Measurements from ENCODE around the gene KRT38.

The KRT38 gene

DNA sequence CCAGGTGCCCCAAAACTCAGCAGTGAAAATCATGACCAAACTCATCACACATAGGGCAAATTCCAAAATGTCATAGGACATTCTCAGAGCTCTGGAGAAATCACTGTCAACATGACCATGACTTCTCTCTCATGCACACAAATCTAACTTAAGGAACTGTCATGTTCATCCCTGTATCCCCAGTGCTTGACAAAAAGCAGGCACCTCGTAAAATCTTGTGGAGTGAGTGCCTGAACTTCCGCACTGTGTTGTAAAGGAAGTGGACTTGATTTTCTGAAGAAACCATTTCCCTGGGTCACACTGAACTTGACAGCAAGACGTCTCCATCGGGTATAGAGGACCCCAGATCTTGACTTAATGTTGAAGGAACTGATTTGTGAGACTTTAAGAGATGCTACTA is 19.2 kb downstream of the KRT38 start:
- no peak for DNase-seq (ENCODE audit: low spot score)

DNA sequence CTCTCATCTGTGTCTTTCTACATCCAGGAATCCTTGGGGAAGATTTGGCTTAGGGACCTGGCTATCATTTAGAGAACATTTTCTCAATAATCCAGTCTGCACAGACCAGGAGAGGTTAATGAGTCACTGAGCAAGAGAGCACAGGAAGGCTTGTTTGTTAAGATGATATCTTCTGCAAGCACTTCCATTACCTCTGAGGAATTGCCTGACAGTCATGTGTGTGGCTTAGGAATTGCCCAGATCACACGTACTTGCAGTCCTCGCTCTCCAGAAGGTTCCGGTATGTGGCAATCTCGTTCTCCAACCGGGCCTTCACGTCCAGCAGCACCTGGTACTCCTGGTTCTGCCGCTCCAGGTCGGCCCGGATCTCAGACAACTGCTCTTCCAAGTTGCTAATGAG is 19.7 kb downstream of the KRT38 start:
- DNase-seq (ENCODE audit: low spot score), result peak; percentile 47

DNA sequence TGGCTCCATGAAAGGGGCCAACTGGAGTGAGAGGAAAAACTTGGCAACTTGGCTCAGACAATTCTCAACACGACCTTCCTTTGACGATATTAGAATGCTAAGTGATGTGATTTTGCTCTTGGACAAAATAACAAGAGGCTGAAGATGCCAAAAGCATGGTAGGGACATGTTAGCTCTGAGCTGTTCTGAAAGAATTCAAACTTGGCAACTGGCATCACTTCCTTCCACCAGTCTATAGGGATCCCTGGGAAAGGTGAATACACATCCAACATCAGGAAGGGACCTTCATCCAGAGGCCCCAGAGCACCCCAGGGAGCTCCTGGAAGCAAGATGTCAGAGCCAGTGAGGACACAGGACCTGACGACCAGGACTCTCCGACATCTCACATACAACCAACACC is 20.6 kb downstream of the KRT38 start:
- peak; percentile 49 for DNase-seq (ENCODE audit: low spot score)

DNA sequence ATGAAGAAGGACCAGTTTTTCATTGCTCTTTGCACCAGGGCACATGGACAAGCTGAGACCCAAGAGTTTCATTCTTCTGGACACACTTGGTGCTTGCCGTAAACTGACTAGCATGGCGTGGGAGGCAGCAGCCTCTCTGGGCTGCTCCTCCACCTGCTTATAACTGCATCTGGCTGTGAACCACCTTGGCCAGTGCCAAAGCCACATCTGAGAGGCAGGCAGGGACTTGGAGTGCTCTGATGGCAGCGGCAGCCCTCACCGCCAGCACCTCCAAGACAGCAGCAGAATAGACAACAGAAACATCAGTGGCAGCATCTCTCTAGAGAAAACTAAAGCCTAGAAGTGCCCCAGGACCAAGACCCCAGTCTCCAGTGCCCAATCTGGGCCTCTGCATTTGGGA is 21.1 kb downstream of the KRT38 start:
- DNase-seq (ENCODE audit: low spot score), result no peak

DNA sequence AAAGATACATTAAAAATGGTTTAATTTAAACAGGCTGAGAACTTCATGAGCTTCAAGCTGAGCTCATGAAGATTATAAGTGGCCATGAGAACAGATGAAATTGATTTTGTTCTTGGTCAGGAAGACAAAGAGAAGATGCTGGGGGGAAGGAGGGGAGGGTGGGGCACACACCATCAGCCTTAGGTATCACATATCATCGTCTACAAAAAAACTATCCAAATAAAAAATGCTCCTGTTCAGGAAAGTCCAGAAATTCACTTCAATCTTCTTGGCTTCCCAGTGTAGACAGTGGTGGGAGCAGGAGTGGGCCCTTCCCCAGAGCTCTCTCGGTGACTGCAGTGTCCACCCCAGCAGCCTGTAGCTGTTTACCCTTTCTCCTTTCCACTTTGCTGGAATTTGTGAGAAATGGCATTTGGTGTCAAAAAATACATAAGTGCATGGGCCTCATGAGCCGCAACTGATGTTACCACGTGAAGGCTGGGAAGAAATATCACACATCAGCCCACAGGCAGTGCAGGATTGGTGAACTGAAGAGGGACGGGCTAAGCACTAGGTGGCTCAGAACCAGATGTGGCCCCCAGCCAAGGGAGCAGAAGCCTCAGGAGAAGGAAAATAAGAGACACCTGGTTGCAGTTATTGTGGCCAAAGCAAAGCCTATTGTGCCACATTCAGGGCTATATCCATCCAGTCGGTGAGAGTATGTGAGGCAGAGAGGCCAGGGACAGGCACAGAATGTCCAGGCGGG is 22.5 kb downstream of the KRT38 start:
- DNase-seq (ENCODE audit: low spot score), result no peak

DNA sequence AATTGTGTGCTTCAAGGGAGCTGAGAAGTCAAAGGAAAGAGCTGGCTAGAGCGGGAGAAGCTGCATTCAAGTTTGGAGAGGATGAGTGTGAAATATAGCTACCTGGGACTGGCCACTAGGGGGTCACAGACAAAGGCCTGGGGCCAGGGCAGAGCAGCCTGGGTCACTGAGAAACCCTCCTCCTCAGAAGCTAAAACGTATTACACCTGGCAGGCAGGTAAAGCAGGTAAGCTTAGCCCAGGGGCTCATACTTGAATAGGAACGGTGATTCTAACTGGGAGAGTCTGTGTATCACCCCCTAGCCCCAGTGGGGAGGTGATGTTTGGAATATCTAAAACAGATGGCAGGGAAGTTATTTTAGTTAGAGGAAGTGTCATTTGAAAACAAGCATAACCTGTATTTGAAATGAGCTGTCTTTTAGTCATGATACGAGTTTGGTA is 23.2 kb downstream of the KRT38 start:
- no peak for DNase-seq (ENCODE audit: low spot score)

DNA sequence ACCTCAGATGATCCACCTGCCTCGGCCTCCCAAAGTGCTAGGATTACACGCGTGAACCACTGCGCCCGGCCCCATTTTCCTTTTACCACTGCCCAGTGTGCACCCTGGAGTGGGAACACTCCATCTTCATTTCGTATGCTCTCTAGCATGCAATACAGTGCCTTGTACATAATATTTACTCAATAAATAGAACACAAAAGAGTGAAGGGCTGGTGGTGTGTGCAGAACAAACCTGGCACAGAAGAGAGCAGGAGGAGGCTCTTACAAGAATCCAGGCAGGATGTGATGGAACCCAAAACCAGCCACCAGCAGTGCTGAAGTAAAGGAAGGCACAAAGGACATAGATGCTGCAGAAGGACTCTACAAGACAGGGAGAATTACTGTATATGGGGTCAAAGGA is 23.7 kb downstream of the KRT38 start:
- no peak for DNase-seq (ENCODE audit: low spot score)

DNA sequence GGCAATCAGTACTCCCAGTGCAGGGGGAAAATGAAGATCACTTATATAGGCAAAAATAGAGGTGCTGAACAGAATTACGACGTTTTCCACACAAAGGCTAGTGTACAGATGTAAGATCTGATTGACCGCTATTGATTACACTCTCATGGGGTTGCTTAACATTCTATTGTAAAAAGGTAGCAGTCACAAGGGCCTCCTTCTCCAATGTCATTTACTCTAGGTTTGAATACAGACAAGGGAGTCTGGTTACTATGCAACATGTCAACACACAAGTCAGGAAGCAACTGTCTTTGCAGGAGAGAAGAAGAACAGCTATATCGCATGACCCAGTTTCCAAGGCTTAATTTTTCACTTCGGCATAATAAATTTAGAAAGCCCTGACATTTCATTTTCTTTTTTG is 24.3 kb downstream of the KRT38 start:
- no peak for DNase-seq (ENCODE audit: low spot score)

DNA sequence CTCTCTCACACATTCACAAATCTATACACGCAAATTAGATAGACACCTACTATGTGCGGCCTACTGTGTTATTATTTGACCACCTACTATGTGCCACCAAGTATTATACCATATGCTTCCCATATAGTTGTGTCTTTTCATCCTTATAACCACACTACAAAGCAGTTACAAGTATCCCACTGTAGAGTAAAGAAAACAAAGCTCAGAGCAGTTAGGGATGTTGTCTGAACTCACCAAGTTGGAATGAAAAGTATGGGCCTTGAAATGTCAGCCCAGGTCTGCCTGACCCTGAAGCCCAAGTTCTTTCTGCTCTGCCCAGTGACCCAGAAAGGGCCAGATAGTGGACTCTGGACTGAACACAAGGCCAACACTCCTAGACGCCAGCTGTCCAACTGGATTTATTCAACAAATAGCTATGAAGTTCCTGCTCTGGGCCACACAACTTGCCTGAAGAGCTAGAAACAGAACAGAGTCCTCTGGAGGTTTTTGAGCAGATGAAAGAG is 24.9 kb downstream of the KRT38 start:
- peak; percentile 75 for DNase-seq (ENCODE audit: low spot score)

DNA sequence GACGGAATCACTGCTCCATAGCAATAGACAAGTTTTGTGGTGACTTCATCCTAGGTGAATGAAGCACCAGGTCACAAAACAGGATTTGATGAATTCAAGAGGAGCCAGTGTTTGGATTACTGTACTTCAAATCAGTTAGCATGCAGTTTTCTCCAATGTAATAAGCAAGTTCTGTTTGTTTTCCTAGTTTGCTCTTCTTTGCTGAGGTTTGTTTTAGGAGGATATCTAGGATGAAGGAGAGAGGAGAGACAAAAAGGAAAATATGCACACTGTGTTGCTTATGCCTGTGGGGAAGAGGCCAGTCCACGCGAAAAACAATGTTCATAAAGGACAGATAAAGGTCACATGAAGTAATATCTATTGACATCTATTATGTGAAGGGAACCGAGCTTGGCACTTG is 25.4 kb downstream of the KRT38 start:
- no peak for DNase-seq (ENCODE audit: low spot score)

DNA sequence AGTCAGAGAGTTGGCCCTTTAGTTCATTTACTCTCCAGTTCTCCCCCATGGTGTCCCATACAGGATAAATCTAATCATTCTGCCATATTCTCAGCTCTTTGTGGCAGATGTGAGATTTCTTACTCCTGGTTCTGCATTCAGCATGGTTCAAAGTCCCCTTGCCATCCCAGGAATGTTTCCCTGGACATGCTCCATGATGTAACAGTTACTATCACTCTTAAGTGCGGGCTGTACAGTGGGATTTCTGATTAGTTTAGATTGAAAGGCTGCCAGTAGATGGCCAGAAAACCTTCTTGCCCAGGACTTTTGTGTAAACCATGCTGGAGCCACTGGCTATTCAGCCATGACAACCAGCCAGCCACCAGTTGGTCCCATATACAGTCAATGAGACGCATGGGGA is 26.8 kb downstream of the KRT38 start:
- no peak for DNase-seq (ENCODE audit: low spot score)

DNA sequence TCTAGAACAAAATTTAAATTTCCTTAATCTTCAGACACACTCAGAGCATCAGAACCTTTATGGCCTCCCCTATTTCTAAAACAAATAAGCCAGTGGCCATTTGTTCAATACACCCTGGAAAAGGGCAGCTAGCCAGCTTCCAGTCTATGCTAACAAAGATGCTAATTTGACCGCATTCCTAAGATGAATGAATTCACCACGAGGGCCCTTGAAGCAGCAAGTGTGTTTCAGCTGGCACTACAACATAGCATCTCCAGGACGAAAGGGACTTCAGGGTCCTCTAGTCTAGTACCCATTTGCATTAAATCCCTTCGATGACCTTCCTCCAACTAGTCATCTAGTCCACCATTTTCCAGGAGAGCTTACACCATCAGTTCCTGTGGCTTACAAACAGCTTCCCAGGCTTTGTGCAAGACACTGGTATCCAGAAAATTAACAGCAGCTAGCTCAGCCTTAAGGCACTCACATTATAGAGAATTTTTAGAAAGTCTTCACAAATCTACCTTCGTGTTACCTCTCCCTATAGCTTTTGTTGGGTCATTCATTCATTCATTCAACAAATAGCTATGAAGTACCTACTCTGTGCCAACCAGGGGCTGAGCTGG is 27.3 kb downstream of the KRT38 start:
- DNase-seq (ENCODE audit: low spot score), result no peak

DNA sequence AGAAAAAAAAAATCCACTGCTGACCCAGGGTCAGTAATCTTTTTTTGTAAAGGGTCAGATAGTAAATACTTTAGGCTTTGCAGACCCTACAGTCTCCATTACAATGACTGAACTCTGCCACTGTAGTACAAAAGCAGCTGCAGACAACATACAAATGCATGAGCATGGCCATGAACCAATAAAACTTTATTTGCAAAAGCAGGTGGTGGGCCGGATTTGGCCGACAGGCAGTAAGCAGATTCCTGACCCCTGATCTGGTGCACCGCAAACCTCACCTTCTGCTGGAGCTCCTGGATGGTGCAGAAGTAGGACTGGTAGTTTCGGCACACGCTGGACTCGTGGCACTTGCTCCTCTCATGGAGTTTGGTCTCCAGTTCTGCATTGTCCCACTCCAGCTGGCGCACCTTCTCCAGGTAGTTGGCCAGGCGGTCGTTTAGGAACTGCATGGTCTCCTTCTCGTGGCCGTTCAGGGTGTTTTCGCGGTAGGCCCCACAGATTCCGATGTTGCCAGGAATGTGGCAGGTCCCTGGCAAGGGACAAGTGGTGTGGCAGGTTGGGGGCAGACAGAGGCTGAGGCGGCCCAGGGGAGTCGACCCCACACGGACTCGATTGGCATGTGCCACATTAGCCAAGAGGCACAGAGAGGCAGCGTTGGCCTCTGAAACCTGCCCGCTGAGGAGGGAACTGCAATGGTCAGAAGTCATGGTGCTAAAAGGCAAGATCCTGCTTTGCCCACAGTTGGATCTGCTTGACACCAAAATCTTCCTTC is 29.5 kb downstream of the KRT38 start:
- no peak for DNase-seq (ENCODE audit: low spot score)

DNA sequence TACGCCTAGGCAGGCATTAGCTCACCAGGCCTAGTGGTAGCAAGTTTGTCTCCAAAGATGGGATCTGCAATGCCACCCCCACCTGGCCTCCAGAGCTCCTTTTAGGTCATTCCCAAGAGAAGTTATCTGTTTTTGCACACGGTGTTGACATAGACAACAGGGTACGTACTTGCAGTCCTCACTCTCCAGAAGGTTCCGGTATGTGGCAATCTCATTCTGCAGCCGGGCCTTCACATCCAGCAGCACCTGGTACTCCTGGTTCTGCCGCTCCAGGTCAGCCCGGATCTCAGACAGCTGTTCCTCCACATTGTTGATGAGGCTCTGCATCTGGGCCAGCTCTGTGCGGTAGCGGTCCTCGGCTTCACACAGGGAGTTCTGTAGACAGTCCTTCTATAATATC is 33.6 kb downstream of the KRT38 start:
- no peak for DNase-seq (ENCODE audit: low spot score)

DNA sequence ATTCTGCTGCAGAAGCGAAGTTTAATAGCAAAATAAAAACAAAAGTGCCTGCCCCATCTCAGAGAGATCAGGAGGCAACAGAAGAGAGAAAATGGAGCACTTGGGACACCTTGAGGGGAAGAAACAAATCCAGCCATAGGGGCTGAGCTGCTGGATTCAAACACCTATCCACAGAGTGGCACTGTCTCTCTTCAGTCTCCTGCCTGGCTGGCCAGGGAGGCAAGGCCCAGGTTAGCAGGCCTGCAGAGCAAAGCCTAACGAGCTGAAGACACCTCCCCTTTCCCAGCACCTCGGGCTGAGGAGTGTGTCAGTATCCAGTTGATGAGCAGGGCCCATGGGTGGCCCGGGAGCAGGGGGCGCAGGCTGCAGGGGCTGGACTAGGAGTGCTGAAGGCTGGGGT is 34.6 kb downstream of the KRT38 start:
- no peak for DNase-seq (ENCODE audit: low spot score)

DNA sequence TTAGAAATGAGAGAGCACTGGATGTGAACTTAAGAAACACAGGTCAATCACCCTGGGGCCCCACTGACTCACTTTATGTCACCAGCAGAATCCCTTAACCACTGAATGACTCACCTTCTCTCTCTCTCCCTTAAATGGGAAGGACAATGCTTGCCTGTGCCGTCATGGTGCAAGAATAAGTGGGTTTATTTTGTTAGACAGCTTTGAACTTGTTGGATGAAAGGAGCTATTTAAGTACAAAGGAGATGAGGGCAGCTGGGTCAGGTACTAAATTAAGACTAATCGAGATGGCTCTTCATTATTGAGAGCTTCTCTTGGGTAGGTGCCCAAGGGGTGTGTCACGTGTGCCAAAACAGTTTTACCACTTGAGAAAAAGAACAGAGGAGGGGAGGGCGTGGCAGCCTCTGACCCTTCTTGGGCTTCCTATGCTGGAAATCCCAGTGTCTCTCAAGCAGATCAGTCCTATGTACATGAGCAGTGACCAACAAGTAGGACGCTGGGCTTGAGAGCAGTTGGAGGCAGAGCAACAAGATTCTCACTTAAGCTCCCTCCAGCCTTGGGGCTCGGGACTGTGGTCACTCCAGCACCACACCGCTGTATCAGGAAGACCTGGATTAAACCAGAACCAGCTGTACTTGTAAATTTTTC is 36.6 kb downstream of the KRT38 start:
- DNase-seq (ENCODE audit: low spot score), result peak; percentile 88

DNA sequence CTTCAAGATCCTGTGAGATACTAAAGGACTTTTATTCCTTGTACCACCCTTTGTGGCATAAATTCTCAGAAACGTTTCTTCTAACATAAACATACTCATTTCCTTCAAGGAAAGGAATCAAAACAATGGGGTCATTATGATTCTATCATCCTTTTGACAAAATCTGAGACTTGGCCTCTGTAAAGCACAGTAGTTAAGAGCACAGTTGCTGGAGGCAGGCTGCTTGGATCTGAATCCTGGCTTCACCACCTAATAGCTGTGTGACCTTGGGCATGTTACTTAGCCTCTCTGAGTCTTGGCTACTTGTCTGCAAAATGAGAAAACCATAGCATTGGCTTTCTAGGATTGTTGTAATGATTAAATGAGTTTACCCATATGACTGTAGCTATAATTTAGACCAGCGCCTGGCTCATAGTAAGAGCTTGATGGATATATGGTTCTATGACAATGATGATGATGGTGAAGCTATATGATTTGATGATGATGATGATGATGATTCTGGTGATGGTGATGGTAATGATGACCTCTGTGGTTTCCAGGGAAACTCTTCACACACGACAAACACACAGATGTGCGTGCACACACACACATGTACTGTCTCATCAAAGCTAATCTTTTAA is 37.3 kb downstream of the KRT38 start:
- DNase-seq (ENCODE audit: low spot score), result no peak

DNA sequence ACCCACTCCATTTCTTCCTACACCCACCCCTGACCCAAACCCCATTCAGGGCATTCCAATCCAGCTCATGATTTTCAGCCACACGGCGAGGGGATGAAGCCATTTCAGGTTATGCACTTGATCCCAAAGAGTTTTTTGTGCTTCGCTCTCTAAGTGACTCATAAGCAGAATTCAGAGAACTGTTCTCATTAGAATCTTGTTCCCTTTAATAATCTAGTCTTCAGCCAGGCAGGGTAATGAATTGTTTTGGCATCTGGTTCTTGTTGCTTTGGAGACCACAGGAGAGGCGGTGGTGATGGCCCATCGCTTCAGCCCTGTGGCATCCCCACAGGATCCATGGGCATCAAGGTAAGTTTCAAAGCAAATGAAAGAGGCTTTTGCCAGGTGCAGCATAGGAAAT is 38.6 kb downstream of the KRT38 start:
- no peak for DNase-seq (ENCODE audit: low spot score)

DNA sequence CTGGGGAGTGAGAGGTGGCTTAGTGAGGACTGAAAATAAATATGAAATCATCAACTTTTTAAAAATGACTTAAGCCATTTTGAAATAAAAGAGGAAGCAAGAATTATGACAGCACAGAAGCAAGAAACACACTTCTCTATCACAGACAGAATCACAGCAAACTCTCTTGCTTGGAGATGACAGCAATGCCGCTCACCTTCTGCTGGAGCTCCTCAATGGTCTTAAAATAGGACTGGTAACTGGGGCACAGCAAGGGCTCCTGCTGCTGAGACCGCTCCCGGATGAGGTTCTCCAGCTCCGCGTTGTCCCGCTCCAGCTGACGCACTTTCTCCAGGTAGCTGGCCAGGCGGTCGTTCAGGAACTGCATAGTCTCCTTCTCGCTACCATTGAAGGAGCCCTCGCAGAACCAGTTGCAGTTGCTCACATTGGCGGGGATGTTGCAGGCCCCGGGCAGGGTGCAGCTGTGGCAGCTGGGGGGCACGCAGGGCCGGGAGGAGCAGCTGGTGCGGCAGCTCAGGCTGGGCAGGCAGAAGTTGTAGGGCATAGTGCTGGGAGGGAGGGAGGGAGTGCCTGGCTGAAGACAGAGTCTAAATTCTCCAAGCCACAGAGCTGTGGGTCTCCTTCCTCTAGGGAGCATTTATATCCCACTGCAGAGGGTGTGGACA is 43.7 kb downstream of the KRT38 start, which contains the start of gene KRT31:
Gene KRT31, minus strand, starts transcription at position 613 of the 665 bp plus-strand sequence. Its CDS starts 69 bp downstream, at position 544.
- no peak for DNase-seq (ENCODE audit: low spot score)

DNA sequence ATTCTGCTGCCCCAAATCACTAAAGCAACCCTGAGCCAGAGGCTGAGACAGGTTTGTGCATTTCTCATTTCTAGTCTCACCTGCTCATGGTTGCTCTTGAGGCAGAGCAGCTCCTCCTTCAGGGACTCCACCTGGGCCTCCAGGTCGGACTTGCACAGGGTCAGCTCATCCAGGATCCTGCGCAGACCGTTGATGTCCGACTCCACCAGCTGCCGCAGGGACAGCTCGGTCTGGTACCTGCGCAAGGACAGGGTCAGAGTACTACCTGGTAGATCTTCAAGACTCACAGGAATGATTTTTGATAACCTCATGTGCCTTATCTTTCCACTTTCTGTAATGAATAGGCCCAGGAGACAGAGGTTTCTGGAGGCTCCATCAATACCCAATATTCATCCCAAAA is 44.4 kb downstream of the KRT38 start:
- no peak for DNase-seq (ENCODE audit: low spot score)

DNA sequence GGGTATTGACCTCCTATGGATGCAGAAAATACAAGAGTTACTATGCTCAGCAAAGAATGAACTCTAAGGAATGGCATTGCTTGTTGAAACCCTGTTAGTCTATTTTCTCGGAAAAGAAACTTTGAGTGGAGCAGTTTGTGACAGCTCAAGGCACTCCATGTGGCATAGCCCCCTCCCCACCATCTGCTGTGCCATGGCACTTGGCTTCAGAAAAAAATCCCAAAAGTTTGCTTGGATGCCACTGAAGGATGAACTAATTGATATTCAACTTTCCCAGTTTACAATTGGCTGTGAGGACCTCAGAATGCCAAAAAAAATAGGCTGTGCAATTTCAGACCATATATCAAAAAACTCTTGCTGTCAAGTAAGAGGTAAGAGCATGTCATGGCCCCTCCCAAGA is 45.2 kb downstream of the KRT38 start:
- DNase-seq (ENCODE audit: low spot score), result no peak

All from AG20443 (cell line).